ENCODE results near the gene ARNT2. TPM values are rescaled to one million over a fixed set of nuclear protein-coding genes. Genes with fewer than 3 reads are reported as not detected.

The ARNT2 gene
- total and polyA plus RNA-seq, 2 of the 13 experiments (the other 11 are each of a cell fraction or from before 2014, with no cell fraction given), result 0.69 to 1.7 TPM

DNA sequence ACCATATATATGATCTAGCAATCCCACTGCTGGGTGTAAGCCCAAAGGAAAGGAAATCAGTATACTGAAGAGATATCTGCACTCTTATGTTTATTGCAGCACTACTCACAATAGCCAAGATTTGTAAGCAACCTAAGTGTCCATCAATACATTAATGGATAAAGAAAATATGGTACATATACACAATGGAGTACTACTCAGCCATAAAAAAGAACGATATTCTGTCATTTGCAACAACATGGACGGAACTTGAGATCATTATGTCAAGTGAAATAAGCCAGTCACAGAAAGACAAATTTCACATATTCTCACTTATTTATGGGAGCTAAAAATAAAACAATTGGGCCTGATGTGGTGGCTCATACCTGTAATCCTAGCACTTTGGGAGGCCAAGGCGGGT lies 21.9 kb upstream of the ARNT2 start (continued):
- TF ChIP-seq, protein P1, sequence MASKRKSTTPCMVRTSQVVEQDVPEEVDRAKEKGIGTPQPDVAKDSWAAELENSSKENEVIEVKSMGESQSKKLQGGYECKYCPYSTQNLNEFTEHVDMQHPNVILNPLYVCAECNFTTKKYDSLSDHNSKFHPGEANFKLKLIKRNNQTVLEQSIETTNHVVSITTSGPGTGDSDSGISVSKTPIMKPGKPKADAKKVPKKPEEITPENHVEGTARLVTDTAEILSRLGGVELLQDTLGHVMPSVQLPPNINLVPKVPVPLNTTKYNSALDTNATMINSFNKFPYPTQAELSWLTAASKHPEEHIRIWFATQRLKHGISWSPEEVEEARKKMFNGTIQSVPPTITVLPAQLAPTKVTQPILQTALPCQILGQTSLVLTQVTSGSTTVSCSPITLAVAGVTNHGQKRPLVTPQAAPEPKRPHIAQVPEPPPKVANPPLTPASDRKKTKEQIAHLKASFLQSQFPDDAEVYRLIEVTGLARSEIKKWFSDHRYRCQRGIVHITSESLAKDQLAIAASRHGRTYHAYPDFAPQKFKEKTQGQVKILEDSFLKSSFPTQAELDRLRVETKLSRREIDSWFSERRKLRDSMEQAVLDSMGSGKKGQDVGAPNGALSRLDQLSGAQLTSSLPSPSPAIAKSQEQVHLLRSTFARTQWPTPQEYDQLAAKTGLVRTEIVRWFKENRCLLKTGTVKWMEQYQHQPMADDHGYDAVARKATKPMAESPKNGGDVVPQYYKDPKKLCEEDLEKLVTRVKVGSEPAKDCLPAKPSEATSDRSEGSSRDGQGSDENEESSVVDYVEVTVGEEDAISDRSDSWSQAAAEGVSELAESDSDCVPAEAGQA (IDR thresholded peaks at IDR 0.05; ENCODE audit: low read depth), result no peak
- TF ChIP-seq, protein P1 (CRISPR knock-in tag; IDR thresholded peaks at IDR 0.05; ENCODE audit: borderline replicate concordance), result no peak

GRCh38 chr15:80384432-80384831 lies 19.8 kb upstream of the ARNT2 start:
- ChIA-PET CTCF (ENCODE audit: low intra/inter-chr PET ratio, low total read pairs) (no interaction called here), POLR2A (no interaction called here)
- in situ Hi-C loops (cut with HindIII; ENCODE audit: extremely low pct_ligation_motif_present, low pct_unique_long_range_greater_than_20kb), result no loop called here
- intact Hi-C loops (cut with micrococcal nuclease; ENCODE audit: unreplicated experiment), result no loop called here
- Histone ChIP-seq H3K79me2 (ENCODE audit: insufficient read depth, low read length) (no peaks in the 10 kb centered on the region), H3K36me3 (replicated peaks in 1 of 2; ENCODE audit: control insufficient read depth in 1 of 2, insufficient read depth in 2 of 2, low read length in 2 of 2) (no peaks in the 10 kb centered on the region), H3K9ac (ENCODE audit: insufficient read depth, low read depth, low read length) (no peak overlapping the region), H3K4me3 (replicated peaks in 1 of 3; ENCODE audit: insufficient read depth in 1 of 3, low read depth in 2 of 3, low read length in 3 of 3) (no peak overlapping the region), H3K4me2 (ENCODE audit: low read depth, low read length) (no peak overlapping the region), H3K4me1 (ENCODE audit: insufficient read depth, low read length) (no peaks in the 10 kb centered on the region), H4K20me1 (ENCODE audit: insufficient read depth, low read length) (no peaks in the 10 kb centered on the region), H3K27me3 (ENCODE audit: control insufficient read depth in 1 of 2, insufficient read depth in 2 of 2, low read length in 2 of 2) (no peaks in the 10 kb centered on the region), H3K27ac (ENCODE audit: extremely low read length, insufficient read depth, low read length) (no peak overlapping the region), H3K9me3 (ENCODE audit: low read length) (no peaks in the 10 kb centered on the region), H2AFZ (ENCODE audit: low read length) (no peak overlapping the region)
- no peak for TF ChIP-seq SAFB2 (CRISPR knock-in tag; IDR thresholded peaks at IDR 0.05; ENCODE audit: borderline replicate concordance, low read depth)
- FAIRE-seq, result no peak
- DNase-seq (ENCODE audit: low spot score), result no peak
- no peak for ATAC-seq
- BruUV-seq (replicated peaks), result no TSS peak
- WGBS (ENCODE audit: low lambda C conversion rate), result 53% methylated on average over 3 of the region's 3 CpGs

Data from HepG2 (cell line).